ENCODE results near the gene HBZ. TPM values are rescaled to one million over a fixed set of nuclear protein-coding genes. Genes with fewer than 3 reads are reported as not detected.

The HBZ gene
- total RNA-seq, 1 donor from 2014 or later, result not detected

DNA sequence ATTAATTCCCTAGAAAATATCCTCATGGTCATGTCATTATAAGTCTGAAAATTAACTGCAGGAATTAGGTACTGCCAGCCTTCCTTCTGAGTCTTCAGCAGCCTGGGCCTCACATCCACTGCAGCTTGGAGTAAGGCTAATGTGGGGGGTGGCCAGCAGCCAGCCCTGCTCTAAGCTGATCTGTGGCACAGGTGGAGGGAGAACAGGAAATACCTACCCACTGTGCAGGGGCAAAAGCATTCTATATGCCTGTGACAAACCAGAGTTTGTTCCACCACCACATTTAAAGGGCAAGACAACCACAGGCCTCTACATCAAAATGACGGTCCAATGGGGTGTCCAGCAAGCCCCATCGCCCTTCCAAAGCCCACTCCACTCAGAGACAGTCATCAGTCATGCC, 23.4 kb upstream of the HBZ start:
- H3K4me1 ChIP-seq, result no peaks in the 10 kb centered on the region
- no peak overlapping the region for H3K4me3 ChIP-seq
- intact Hi-C loops (cut with micrococcal nuclease), result no loop called here
- H3K36me3 ChIP-seq, result no peaks in the 10 kb centered on the region
- no peak overlapping the region for H3K27ac ChIP-seq (replicated peaks)
- no peak for DNase-seq
- no peaks in the 10 kb centered on the region for H3K27me3 ChIP-seq (ENCODE audit: low read depth)
- TF ChIP-seq, protein P1, sequence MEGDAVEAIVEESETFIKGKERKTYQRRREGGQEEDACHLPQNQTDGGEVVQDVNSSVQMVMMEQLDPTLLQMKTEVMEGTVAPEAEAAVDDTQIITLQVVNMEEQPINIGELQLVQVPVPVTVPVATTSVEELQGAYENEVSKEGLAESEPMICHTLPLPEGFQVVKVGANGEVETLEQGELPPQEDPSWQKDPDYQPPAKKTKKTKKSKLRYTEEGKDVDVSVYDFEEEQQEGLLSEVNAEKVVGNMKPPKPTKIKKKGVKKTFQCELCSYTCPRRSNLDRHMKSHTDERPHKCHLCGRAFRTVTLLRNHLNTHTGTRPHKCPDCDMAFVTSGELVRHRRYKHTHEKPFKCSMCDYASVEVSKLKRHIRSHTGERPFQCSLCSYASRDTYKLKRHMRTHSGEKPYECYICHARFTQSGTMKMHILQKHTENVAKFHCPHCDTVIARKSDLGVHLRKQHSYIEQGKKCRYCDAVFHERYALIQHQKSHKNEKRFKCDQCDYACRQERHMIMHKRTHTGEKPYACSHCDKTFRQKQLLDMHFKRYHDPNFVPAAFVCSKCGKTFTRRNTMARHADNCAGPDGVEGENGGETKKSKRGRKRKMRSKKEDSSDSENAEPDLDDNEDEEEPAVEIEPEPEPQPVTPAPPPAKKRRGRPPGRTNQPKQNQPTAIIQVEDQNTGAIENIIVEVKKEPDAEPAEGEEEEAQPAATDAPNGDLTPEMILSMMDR (IDR thresholded peaks at IDR 0.05; ENCODE audit: borderline replicate concordance), result no peak
- H3K9me3 ChIP-seq (replicated peaks), result no peaks in the 10 kb centered on the region

DNA sequence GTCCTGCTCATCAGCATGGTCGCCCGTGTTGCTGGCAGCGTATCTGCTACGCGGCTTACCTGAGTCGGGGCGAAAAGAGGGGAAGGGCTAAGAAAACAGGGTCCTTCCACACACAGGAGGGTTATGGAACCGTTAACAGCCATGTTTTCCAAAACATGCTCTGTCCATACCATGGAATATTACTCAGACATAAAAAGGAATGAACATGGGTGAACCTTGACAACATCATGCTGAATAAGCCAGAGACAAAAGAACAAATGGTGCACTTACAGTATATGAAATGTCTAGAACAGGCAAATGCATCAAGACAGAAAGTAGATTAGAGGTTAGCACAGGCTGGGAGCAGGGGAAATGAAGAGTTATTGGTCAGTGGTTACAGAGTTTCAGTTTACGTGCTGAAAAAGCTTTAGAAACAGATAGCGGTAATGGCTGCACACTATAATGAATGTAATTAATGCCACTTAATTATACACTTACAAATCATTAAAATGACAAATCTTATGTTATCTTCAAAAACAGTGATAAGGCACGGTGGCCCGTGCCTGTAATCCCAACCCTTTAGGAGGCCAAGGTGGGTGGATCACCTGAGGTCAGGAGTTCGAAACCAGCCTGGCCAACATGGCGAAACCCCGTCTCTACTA, 21.8 kb upstream of the HBZ start:
- H3K4me3 ChIP-seq, result no peak overlapping the region
- H3K4me1 ChIP-seq, result no peaks in the 10 kb centered on the region
- TF ChIP-seq, protein P1 (IDR thresholded peaks at IDR 0.05; ENCODE audit: borderline replicate concordance), result no peak
- H3K36me3 ChIP-seq, result no peaks in the 10 kb centered on the region
- no peak overlapping the region for H3K27ac ChIP-seq (replicated peaks)
- no peaks in the 10 kb centered on the region for H3K9me3 ChIP-seq (replicated peaks)
- no peak for DNase-seq
- H3K27me3 ChIP-seq (ENCODE audit: low read depth), result no peaks in the 10 kb centered on the region
- intact Hi-C loops (cut with micrococcal nuclease), result no loop called here

DNA sequence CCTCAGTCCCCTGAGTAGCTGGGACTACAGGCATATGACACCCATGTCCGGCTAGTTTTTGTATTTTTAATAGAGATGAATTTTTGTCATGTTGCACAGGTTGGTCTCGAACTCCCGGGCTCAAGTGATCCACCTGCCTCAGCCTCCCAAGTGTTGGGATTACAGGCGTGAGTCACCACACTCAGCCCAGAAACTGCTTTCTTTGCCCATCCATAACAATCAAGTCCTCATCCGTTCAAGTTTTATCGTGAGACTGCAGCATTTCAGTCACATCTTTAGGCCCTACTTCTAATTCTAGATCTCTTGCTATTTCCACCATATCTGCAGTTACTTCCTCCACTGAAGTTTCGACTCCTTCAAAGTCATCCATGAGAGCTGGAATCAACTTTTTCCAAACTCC, 20.3 kb upstream of the HBZ start:
- Histone ChIP-seq H3K9me3 (replicated peaks) (no peaks in the 10 kb centered on the region), H3K36me3 (no peaks in the 10 kb centered on the region), H3K27me3 (ENCODE audit: low read depth) (no peaks in the 10 kb centered on the region), H3K4me1 (peaks cover 3% of the 10 kb centered on the region), H3K27ac (replicated peaks) (no peak overlapping the region), H3K4me3 (no peak overlapping the region)
- intact Hi-C loops (cut with micrococcal nuclease), result no loop called here
- TF ChIP-seq, protein P1 (IDR thresholded peaks at IDR 0.05; ENCODE audit: borderline replicate concordance), result no peak
- no peak for DNase-seq

DNA sequence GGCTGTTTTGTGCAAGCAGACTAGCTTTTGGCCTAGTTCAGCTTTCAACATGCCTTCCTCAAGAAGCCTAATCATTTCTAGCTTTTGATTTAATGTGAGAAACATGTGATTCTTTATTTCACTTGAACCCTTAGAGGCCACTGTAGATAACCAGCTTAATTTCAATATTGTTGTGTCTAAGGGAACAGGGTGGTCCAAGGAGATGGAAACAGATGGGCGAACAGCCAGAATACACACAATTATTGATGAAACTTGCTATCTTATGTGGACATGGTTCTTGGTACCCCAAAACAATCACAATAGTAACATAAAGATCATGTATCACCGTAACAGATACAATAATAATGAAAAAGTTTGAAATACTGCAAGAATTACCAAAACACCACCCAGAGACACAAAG, 18.7 kb upstream of the HBZ start:
- intact Hi-C loops (cut with micrococcal nuclease), result no loop called here
- H3K9me3 ChIP-seq (replicated peaks), result no peaks in the 10 kb centered on the region
- H3K4me3 ChIP-seq, result no peak overlapping the region
- H3K27ac ChIP-seq (replicated peaks), result no peak overlapping the region
- no peaks in the 10 kb centered on the region for H3K36me3 ChIP-seq
- TF ChIP-seq, protein P1 (IDR thresholded peaks at IDR 0.05; ENCODE audit: borderline replicate concordance), result no peak
- no peak for DNase-seq
- peaks cover 14% of the 10 kb centered on the region for H3K4me1 ChIP-seq
- no peaks in the 10 kb centered on the region for H3K27me3 ChIP-seq (ENCODE audit: low read depth)

DNA sequence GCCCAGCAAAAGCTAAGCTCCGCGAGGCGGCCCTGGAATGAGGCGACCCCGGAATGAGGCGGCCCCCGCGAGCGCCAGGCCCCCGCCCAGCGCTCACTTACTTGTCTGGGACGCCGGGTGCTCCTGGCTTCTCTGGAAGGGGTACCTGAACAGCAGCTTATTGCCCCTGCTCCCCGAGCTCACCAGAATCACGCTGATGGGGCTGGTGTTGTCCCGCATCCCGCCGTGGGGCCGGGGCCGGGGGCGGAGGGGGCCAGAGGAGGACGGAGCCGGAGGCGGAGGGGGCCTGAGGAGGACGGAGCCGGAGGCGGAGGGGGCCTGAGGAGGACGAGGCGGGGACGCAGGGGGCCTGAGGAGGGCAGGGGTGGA, 14.4 kb upstream of the HBZ start:
- H3K27me3 ChIP-seq (ENCODE audit: low read depth), result peaks cover 1% of the 10 kb centered on the region
- intact Hi-C loops (cut with micrococcal nuclease), result no loop called here
- H3K4me1 ChIP-seq, result peaks cover 20% of the 10 kb centered on the region
- DNase-seq, result no peak
- H3K27ac ChIP-seq (replicated peaks), result peak overlapping the region; percentile 64
- H3K9me3 ChIP-seq (replicated peaks), result no peaks in the 10 kb centered on the region
- peak overlapping the region; percentile 86 for H3K4me3 ChIP-seq
- TF ChIP-seq, protein P1 (IDR thresholded peaks at IDR 0.05; ENCODE audit: borderline replicate concordance), result no peak
- no peaks in the 10 kb centered on the region for H3K36me3 ChIP-seq
